IMR-90 (cell line): ENCODE measurements around the gene PFKFB2. TPM values are rescaled to one million over a fixed set of nuclear protein-coding genes. Genes with fewer than 3 reads are reported as not detected.

Source experiments
- ATAC-seq: fragments of 200-7000 bp; cut with Tn5 transposase; 2 replicates; pipeline ENCODE4 v1.9.1; 2020; ENCODE audit warnings: low read depth, mild to moderate bottlenecking, moderate library complexity
- BruUV-seq: library from RNA; stranded (reverse); fragments of 400-500 nt; replicated peaks from 2 replicates; lab custom pipeline; 2021; lab: Mats Ljungman, UMichigan
- CTCF ChIA-PET: fragments of 300-600 bp; formaldehyde crosslinking; extraction: SDS; loops from one replicate; lab custom pipeline; 2021; ENCODE audit warnings: antibody characterized with exemption; lab: Yijun Ruan, JAX
- POLR2A ChIA-PET: fragments of 300-600 bp; sonication (Branson Sonifier 250); formaldehyde crosslinking; loops from one replicate; lab custom pipeline; 2022; ENCODE audit warnings: antibody characterized with exemption; ENCODE audit not compliant: unreplicated experiment; lab: Charles Lee
- DNase-seq: peaks from one replicate; pipeline ENCODE4 v3.0.0; 2013
- H2AFZ ChIP-seq: replicated peaks from 2 replicates; pipeline ENCODE3; 2013; ENCODE audit warnings: low read length, mild to moderate bottlenecking; ENCODE audit not compliant: poor library complexity
- H2AK5ac ChIP-seq: 2 replicates; pipeline ENCODE4 v1.6.1; 2013; ENCODE audit warnings: low read depth, low read length, inconsistent platforms
- H2AK9ac ChIP-seq: replicated peaks from 2 replicates; pipeline ENCODE3; 2013; ENCODE audit warnings: mild to moderate bottlenecking, low read depth, low read length, moderate library complexity; ENCODE audit not compliant: poor library complexity
- H2BK120ac ChIP-seq: 2 replicates; pipeline ENCODE4 v1.6.1; 2013; ENCODE audit warnings: low read depth, low read length, inconsistent platforms
- H2BK15ac ChIP-seq: 3 replicates; pipeline ENCODE4 v1.6.1; 2013; ENCODE audit warnings: low read depth, low read length, inconsistent platforms
- H2BK20ac ChIP-seq: 2 replicates; pipeline ENCODE4 v1.6.1; 2013; ENCODE audit warnings: low read depth, mild to moderate bottlenecking, inconsistent platforms, low read length, moderate library complexity
- H2BK5ac ChIP-seq: 2 replicates; pipeline ENCODE4 v1.6.1; 2013; ENCODE audit warnings: mild to moderate bottlenecking, low read depth, low read length, inconsistent platforms; ENCODE audit not compliant: poor library complexity, severe bottlenecking
- H3K14ac ChIP-seq: replicated peaks from 2 replicates; pipeline ENCODE4 v1.6.1; 2013; ENCODE audit warnings: low read depth, low read length, inconsistent platforms
- H3K18ac ChIP-seq: 2 replicates; pipeline ENCODE4 v1.6.1; 2013; ENCODE audit warnings: low read depth, low read length, control low read depth
- H3K23ac ChIP-seq: 2 replicates; pipeline ENCODE4 v1.6.1; 2013; ENCODE audit warnings: low read depth, low read length, inconsistent platforms
- H3K27ac ChIP-seq: 2 replicates; pipeline ENCODE4 v1.5.1; 2013; ENCODE audit warnings: mild to moderate bottlenecking, control low read depth, low read length; ENCODE audit not compliant: insufficient read depth
- H3K27me3 ChIP-seq: 2 replicates; pipeline ENCODE4 v1.6.1; 2013; ENCODE audit warnings: low read length; ENCODE audit not compliant: control insufficient read depth, insufficient read depth
- H3K36me3 ChIP-seq: 2 replicates; pipeline ENCODE4 v1.6.1; 2013; ENCODE audit warnings: low read length, mixed read lengths; ENCODE audit not compliant: control insufficient read depth, insufficient read depth
- H3K4ac ChIP-seq: 2 replicates; pipeline ENCODE4 v1.6.1; 2013; ENCODE audit warnings: low read depth, low read length, inconsistent platforms
- H3K4me1 ChIP-seq: 2 replicates; pipeline ENCODE4 v1.6.1; 2013; ENCODE audit warnings: low read length, mixed read lengths; ENCODE audit not compliant: control insufficient read depth, insufficient read depth
- H3K4me2 ChIP-seq: 2 replicates; pipeline ENCODE4 v1.6.1; 2013; ENCODE audit warnings: low read depth, mild to moderate bottlenecking, control low read depth, low read length, moderate library complexity
- H3K4me3 ChIP-seq: 2 replicates; pipeline ENCODE4 v1.5.1; 2013; ENCODE audit warnings: low read depth, mild to moderate bottlenecking, control low read depth, low read length, moderate library complexity; ENCODE audit not compliant: insufficient read depth
- H3K56ac ChIP-seq: 2 replicates; pipeline ENCODE4 v1.6.1; 2013; ENCODE audit warnings: low read length, inconsistent platforms; ENCODE audit not compliant: insufficient read depth; ENCODE audit errors: extremely low read depth
- H3K79me1 ChIP-seq, 2 experiments: 2 replicates each; pipeline ENCODE4 v1.6.1; 2013; ENCODE audit warnings: low read length in 2 of 2, inconsistent platforms in 1 of 2, low read depth in 1 of 2
- H3K9ac ChIP-seq: 2 replicates; pipeline ENCODE4 v1.6.1; 2013; ENCODE audit warnings: low read depth, low read length, control low read depth
- H3K9me1 ChIP-seq: 2 replicates; pipeline ENCODE4 v1.6.1; 2013; ENCODE audit warnings: low read length, inconsistent platforms; ENCODE audit not compliant: insufficient read depth
- H3K9me3 ChIP-seq: 2 replicates; pipeline ENCODE4 v1.6.1; 2013; ENCODE audit warnings: low read length; ENCODE audit not compliant: control insufficient read depth, insufficient read depth
- H4K20me1 ChIP-seq: 2 replicates; pipeline ENCODE4 v1.6.1; 2013; ENCODE audit warnings: low read length, inconsistent platforms; ENCODE audit not compliant: insufficient read depth
- H4K5ac ChIP-seq: 2 replicates; pipeline ENCODE4 v1.6.1; 2013; ENCODE audit warnings: mild to moderate bottlenecking, low read depth, low read length, control low read depth
- H4K8ac ChIP-seq, 2 experiments: 2 replicates each; pipeline ENCODE4 v1.6.1; 2013; ENCODE audit warnings: low read depth in 2 of 2, low read length in 2 of 2, control low read depth in 1 of 2, inconsistent platforms in 1 of 2
- H4K91ac ChIP-seq: 2 replicates; pipeline ENCODE4 v1.6.1; 2013; ENCODE audit warnings: low read depth, low read length, inconsistent platforms; ENCODE audit not compliant: insufficient read depth
- BHLHE40 ChIP-seq: fragments of 150-350 bp; IDR thresholded peaks from 2 replicates; pipeline ENCODE4 v1.6.1; 2016; ENCODE audit warnings: mild to moderate bottlenecking, low read depth, low read length
- CEBPB ChIP-seq: IDR thresholded peaks from 2 replicates; pipeline ENCODE4 v1.6.1; 2012; ENCODE audit warnings: low read depth, low read length, improper control_type of control experiment
- CHD1 ChIP-seq: IDR thresholded peaks from 2 replicates; pipeline ENCODE4 v1.6.1; 2012; ENCODE audit warnings: low read depth, low read length, improper control_type of control experiment
- CTCF ChIP-seq: conservative IDR thresholded peaks from 2 replicates; pipeline ENCODE4 v1.5.1; 2012; ENCODE audit warnings: mild to moderate bottlenecking, low read depth, low read length, improper control_type of control experiment
- ELK1 ChIP-seq: fragments of 150-350 bp; IDR thresholded peaks from 2 replicates; pipeline ENCODE4 v1.6.1; 2016; ENCODE audit warnings: low read depth, mild to moderate bottlenecking, low read length, moderate library complexity, borderline replicate concordance
- FOS ChIP-seq: fragments of 150-350 bp; IDR thresholded peaks from 2 replicates; pipeline ENCODE4 v1.6.1; 2016; ENCODE audit warnings: low read depth, low read length
- MAFK ChIP-seq: IDR thresholded peaks from 2 replicates; pipeline ENCODE4 v1.6.1; 2012; ENCODE audit warnings: low read depth, low read length, improper control_type of control experiment
- MAZ ChIP-seq: IDR thresholded peaks from 2 replicates; pipeline ENCODE4 v1.6.1; 2012; ENCODE audit warnings: low read depth, mild to moderate bottlenecking, low read length, improper control_type of control experiment, moderate library complexity, borderline replicate concordance
- MXI1 ChIP-seq: IDR thresholded peaks from 2 replicates; pipeline ENCODE4 v1.6.1; 2012; ENCODE audit warnings: low read depth, mild to moderate bottlenecking, low read length, moderate library complexity, borderline replicate concordance
- NFE2L2 ChIP-seq: fragments of 150-350 bp; IDR thresholded peaks from 2 replicates; pipeline ENCODE4 v1.6.1; 2016; ENCODE audit warnings: low read depth, mild to moderate bottlenecking, low read length
- POLR2A ChIP-seq: IDR thresholded peaks from 2 replicates; pipeline ENCODE4 v1.6.1; 2012; ENCODE audit warnings: mild to moderate bottlenecking, low read depth, low read length
- RAD21 ChIP-seq: IDR thresholded peaks from 2 replicates; pipeline ENCODE4 v1.6.1; 2012; ENCODE audit warnings: low read length, improper control_type of control experiment
- RCOR1 ChIP-seq: IDR thresholded peaks from 2 replicates; pipeline ENCODE4 v1.6.1; 2012; ENCODE audit warnings: mild to moderate bottlenecking, low read length, improper control_type of control experiment; ENCODE audit not compliant: insufficient replicate concordance
- RFX5 ChIP-seq: IDR thresholded peaks from 2 replicates; pipeline ENCODE4 v1.8.0; 2012; ENCODE audit warnings: low read depth, mild to moderate bottlenecking, low read length, moderate library complexity
- SMC3 ChIP-seq: fragments of 150-350 bp; IDR thresholded peaks from 2 replicates; pipeline ENCODE4 v1.6.1; 2016; ENCODE audit warnings: low read depth, mild to moderate bottlenecking, antibody characterized with exemption, low read length, moderate library complexity
- USF2 ChIP-seq: fragments of 150-350 bp; IDR thresholded peaks from 2 replicates; pipeline ENCODE4 v1.6.1; 2017; ENCODE audit warnings: mild to moderate bottlenecking, antibody characterized with exemption, low read length, low read depth
- WGBS, 2 experiments: methylation state at CpG; one replicate each; pipeline versions ENCODE4 v1.1.5 to v1.1.7; 2013; ENCODE audit warnings: missing lambda C conversion rate in 2 of 2; ENCODE audit not compliant: insufficient read length in 1 of 2; ENCODE audit errors: extremely low coverage in 2 of 2; 5-methylcytosine and 5-hydroxymethylcytosine counted together
- dilution Hi-C: fragments of 300-500 bp; cut with HindIII; formaldehyde crosslinking; loops from one replicate; pipeline ENCODE4 v1.14.3; 2018; ENCODE audit warnings: low sequenced_read_pairs; ENCODE audit not compliant: unreplicated experiment
- in situ Hi-C: fragments of 300-500 bp; cut with MboI; formaldehyde crosslinking; loops from 3 replicates; pipeline ENCODE4 v1.14.3; 2019; ENCODE audit warnings: low sequenced_read_pairs, inconsistent platforms, mixed read lengths
- intact Hi-C: fragments of 100-400 bp; cut with micrococcal nuclease; formaldehyde crosslinking; loops from 2 replicates; pipeline ENCODE4 v1.10.0; 2022
- polyA plus RNA-seq, 3 experiments: library from polyadenylated mRNA; depleted of rRNA; stranded (reverse); fragments of >200 nt; gene quantifications; 2 replicates each; pipeline ENCODE4 v1.2.3, GENCODE V29; 2012; ENCODE audit warnings: low replicate concordance in 1 of 3
- total RNA-seq: library from RNA; depleted of rRNA; stranded (reverse); fragments of >200 nt; gene quantifications from 2 replicates; pipeline ENCODE4 v1.2.3, GENCODE V29; 2012

PFKFB2 gene
- total and polyA plus RNA-seq, 2 of the 4 experiments (the other 2 are of a cell fraction), result 0.62 to 1.3 TPM

- in situ Hi-C loops (no loop called here), dilution Hi-C loops (no loop called here), intact Hi-C loops (no loop called here)
- Histone ChIP-seq H3K18ac (no peak overlapping the region), H4K5ac (no peak overlapping the region), H3K4me2 (no peak overlapping the region), H2AFZ (no peak overlapping the region), H2BK20ac (peak overlapping the region; percentile 3; the same call in 1 of the 2 replicates), H3K4ac (peak overlapping the region; percentile 52; the same call in 1 of the 2 replicates), H3K9me1 (peaks cover 6% of the 10 kb centered on the region), H3K79me1 (no peaks in the 10 kb centered on the region), H4K8ac (no peak overlapping the region), H2BK120ac (peak overlapping the region; percentile 39; the same call in 1 of the 2 replicates), H3K23ac (no peak overlapping the region), H2BK5ac (no peak overlapping the region), H2BK15ac (no peak overlapping the region; the same call in 2 of the 3 replicates), H3K9ac (no peak overlapping the region), H2AK5ac (no peak overlapping the region), H3K27me3 (no peaks in the 10 kb centered on the region; the same call in 1 of the 2 replicates), H3K9me3 (no peaks in the 10 kb centered on the region), H4K91ac (no peak overlapping the region; the same call in 1 of the 2 replicates), H3K56ac (no peak overlapping the region), H3K14ac (no peak overlapping the region), H3K4me1 (peaks cover 6% of the 10 kb centered on the region), H3K36me3 (no peaks in the 10 kb centered on the region), H3K27ac (no peak overlapping the region), H4K20me1 (no peaks in the 10 kb centered on the region), H3K4me3 (no peak overlapping the region), H2AK9ac (no peak overlapping the region)
- no CpG with 5 or more reads among the region's 3 CpGs for WGBS, 2 experiments
- CTCF ChIA-PET, result interaction anchor here (0.9 kb wide), 1 partner anchor 19 kb away, joined by 6 read pairs; no protein-coding TSS in a partner anchor
- no TSS peak for BruUV-seq
- ATAC-seq, result no peak
- TF ChIP-seq RFX5 (no peak), CTCF (no peak), MAFK (no peak), FOS (no peak), CEBPB (no peak), MAZ (no peak), MXI1 (no peak), POLR2A (no peak), BHLHE40 (no peak), NFE2L2 (no peak), ELK1 (no peak), USF2 (no peak), RCOR1 (no peak), CHD1 (no peak), RAD21 (no peak), SMC3 (no peak)
- POLR2A ChIA-PET, result no interaction called here
- no peak for DNase-seq
Observed at GRCh38 chr1:207006083-207006482, 47.0 kb upstream of the PFKFB2 start.
